ENCODE data around the gene SLC8A1. TPM values are rescaled to one million over a fixed set of nuclear protein-coding genes. Genes with fewer than 3 reads are reported as not detected.

SLC8A1 gene
- total RNA-seq, 4 donors from 2014 or later = 8.1 to 22.9 (median 9.3) TPM

DNA sequence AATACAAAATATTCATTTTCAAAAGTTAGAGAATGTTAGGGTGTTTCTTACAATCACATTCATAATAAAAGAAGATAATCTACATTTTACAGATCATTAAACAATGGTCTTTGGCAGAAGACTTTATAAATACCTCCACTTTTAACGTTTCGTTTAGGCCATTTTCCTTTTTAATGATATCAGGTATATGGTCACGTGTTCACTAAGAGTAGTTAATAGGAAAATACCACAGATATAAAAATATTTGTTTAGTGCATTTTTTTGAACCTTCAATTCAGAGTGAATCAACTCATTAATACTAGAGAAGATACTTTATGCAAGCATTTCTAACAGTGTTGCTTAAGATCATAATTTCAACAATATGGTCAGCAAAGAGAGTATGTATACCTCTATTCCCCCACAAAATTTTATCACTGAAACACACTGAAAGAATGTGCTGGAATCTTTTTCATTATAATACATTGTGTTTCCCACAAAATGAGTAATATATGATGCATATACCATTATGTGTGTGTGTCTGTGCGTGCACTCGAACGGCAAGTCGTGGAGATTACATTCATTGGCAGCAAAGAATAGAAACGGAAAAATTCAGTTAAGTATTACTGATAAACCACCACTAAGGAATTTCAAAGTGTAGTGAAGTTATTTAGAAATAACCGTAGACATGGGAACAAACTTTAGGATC lies 353.0 kb downstream of the SLC8A1 start:
- H3K4me1 ChIP-seq = peaks cover 0 to 12% (median 1%) of the 10 kb centered on the region in 4 donors

DNA sequence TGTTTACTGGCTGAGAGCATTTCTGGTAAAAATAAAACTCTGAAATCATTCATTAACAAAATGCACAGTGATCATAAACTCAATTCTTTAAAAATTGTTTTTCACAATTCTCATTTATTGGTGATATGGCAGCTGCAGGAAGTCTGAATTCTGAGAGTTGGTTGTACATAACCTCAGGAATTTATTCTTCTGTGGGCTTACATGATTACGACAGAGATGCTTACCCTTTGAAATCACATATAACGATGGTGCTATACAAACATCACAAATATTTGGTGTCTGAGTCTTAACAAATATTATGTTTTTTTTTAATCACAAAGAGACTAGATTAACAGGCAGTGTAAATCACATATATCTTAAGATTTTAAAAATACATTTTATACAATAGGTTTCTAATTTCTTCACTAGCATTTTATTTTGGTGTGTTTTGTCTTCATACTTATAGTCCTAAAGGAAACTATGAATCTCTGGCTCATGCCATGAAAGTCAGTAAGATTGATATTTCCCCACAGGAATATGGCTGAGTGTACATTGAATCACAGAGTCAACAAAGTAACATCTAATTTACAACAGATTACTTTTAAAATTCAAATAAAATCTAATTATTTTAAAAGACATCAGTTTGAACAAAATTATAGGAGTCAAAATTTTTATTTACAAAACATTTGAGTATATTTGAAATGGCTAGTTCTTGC lies 354.1 kb downstream of the SLC8A1 start:
- H3K27ac ChIP-seq = no peak overlapping the region
- no peak for DNase-seq (ENCODE audit: low spot score in 2 of 2)
- no peaks in the 10 kb centered on the region for H3K27me3 ChIP-seq
- TF ChIP-seq CTCF (IDR thresholded peaks at IDR 0.05) = no peak
- no peak for TF ChIP-seq EP300 (IDR thresholded peaks at IDR 0.05)
- TF ChIP-seq POLR2A (IDR thresholded peaks at IDR 0.05) = no peak
- no peaks in the 10 kb centered on the region for H3K9me3 ChIP-seq
- H3K36me3 ChIP-seq = no peaks in the 10 kb centered on the region
- H3K4me1 ChIP-seq = peaks cover 0 to 3% (median under 1%) of the 10 kb centered on the region in 4 donors
- WGBS, 2 donors = 53 to 62% methylated on average over 2 of the region's 2 CpGs
- H3K4me3 ChIP-seq = no peak overlapping the region

More for the DNA sequence above, 353.0 kb downstream of the SLC8A1 start:
- TF ChIP-seq CTCF (IDR thresholded peaks at IDR 0.05) = no peak
- no peak for TF ChIP-seq EP300 (IDR thresholded peaks at IDR 0.05)
- TF ChIP-seq POLR2A (IDR thresholded peaks at IDR 0.05) = no peak
- Histone ChIP-seq H3K27ac (no peak overlapping the region), H3K9me3 (no peaks in the 10 kb centered on the region), H3K4me3 (no peak overlapping the region), H3K27me3 (no peaks in the 10 kb centered on the region), H3K36me3 (no peaks in the 10 kb centered on the region)
- no peak for DNase-seq (ENCODE audit: low spot score in 2 of 2)
- WGBS, 2 donors = 90 to 92% methylated on average over 9 of the region's 9 CpGs

GRCh38 chr2:40096360-40096759 lies 355.5 kb downstream of the SLC8A1 start:
- DNase-seq (ENCODE audit: low spot score in 2 of 2) = no peak
- Histone ChIP-seq H3K9me3 (no peaks in the 10 kb centered on the region), H3K27me3 (no peaks in the 10 kb centered on the region), H3K4me3 (no peak overlapping the region), H3K36me3 (no peaks in the 10 kb centered on the region), H3K4me1 (no peaks in the 10 kb centered on the region), H3K27ac (no peak overlapping the region)
- TF ChIP-seq CTCF (IDR thresholded peaks at IDR 0.05) (no peak), EP300 (IDR thresholded peaks at IDR 0.05) (no peak), POLR2A (IDR thresholded peaks at IDR 0.05) (no peak)

GRCh38 chr2:40095000-40095399 lies 356.9 kb downstream of the SLC8A1 start:
- WGBS, 2 donors = 46% methylated on average over 3 of the region's 3 CpGs
- no peak for TF ChIP-seq POLR2A (IDR thresholded peaks at IDR 0.05)
- Histone ChIP-seq H3K27ac (no peak overlapping the region), H3K4me3 (no peak overlapping the region), H3K36me3 (no peaks in the 10 kb centered on the region), H3K27me3 (no peaks in the 10 kb centered on the region), H3K9me3 (no peaks in the 10 kb centered on the region), H3K4me1 (no peaks in the 10 kb centered on the region)
- DNase-seq (ENCODE audit: low spot score in 2 of 2) = no peak

DNA sequence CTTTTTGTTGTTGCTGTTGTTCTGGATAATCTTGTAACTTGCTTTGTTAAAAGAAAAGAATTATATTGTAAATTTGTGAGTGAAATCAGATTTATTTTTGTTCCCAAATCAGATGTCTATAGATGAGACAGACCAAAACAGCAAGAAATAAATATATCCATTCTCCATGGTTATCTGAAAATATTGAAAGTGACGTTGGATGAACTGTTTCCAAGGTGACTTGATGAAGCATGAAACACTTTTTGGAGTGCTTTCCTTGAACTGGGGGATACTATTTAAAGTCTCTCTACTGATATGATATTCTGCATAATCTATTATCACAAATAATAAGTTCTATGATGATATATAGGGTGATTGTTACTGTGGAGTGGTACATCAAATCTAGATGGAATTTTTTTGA lies 357.4 kb downstream of the SLC8A1 start:
- Histone ChIP-seq H3K4me3 (no peak overlapping the region), H3K4me1 (no peaks in the 10 kb centered on the region), H3K27me3 (no peaks in the 10 kb centered on the region), H3K9me3 (no peaks in the 10 kb centered on the region), H3K27ac (no peak overlapping the region), H3K36me3 (no peaks in the 10 kb centered on the region)
- no peak for DNase-seq (ENCODE audit: low spot score in 2 of 2)
- WGBS, 2 donors = 78 to 87% methylated on average over 1 of the region's 1 CpG
- TF ChIP-seq CTCF (IDR thresholded peaks at IDR 0.05) (no peak), POLR2A (IDR thresholded peaks at IDR 0.05) (no peak), EP300 (IDR thresholded peaks at IDR 0.05) (no peak)

Data from tibial nerve (tissue), 4 donors.